GM12878 (cell line): ENCODE results near the gene ECEL1. TPM values are rescaled to one million over a fixed set of nuclear protein-coding genes. Genes with fewer than 3 reads are reported as not detected.

Experiments used
- ATAC-seq: fragments of 200-7000 bp; cut with Tn5 transposase; 3 replicates; pipeline ENCODE4 v1.9.1; 2020; ENCODE audit warnings: mild to moderate bottlenecking, moderate library complexity
- BruUV-seq: library from RNA; stranded (reverse); fragments of 400-500 nt; replicated peaks from 2 replicates; lab custom pipeline; 2021; lab: Mats Ljungman, UMichigan
- CTCF ChIA-PET: fragments of 300-600 bp; sonication (Branson Sonifier 250); formaldehyde crosslinking; extraction: SDS; loops from one replicate; lab custom pipeline; 2021; ENCODE audit warnings: inconsistent platforms; lab: Yijun Ruan, JAX
- POLR2A ChIA-PET: fragments of 350-600 bp; formaldehyde crosslinking; extraction: SDS; loops from one replicate; lab custom pipeline; 2021; ENCODE audit warnings: inconsistent platforms; lab: Charles Lee
- RAD21 ChIA-PET: fragments of 300-600 bp; sonication (Branson Sonifier 250); formaldehyde crosslinking; loops from one replicate; lab custom pipeline; 2023; ENCODE audit warnings: antibody characterized with exemption; ENCODE audit not compliant: unreplicated experiment; lab: Charles Lee
- SMC1A ChIA-PET: fragments of 300-600 bp; sonication (Branson Sonifier 250); formaldehyde crosslinking; loops from one replicate; lab custom pipeline; 2023; ENCODE audit not compliant: unreplicated experiment, uncharacterized antibody; lab: Charles Lee
- DNase-seq: peaks from one replicate; pipeline ENCODE4 v3.0.0-alpha.2; 2011; ENCODE audit warnings: low read depth, low spot score
- FAIRE-seq: peaks from 3 replicates; lab custom pipeline; 2011; peaks lifted over from hg19 to GRCh38; lab: Jason Lieb, UNC
- H2AFZ ChIP-seq: 2 replicates; pipeline ENCODE4 v1.6.0; 2011; ENCODE audit warnings: low read depth, low read length, control low read depth; ENCODE audit not compliant: control insufficient read depth
- H3K27ac ChIP-seq: 2 replicates; pipeline ENCODE4 v1.5.1; 2011; ENCODE audit warnings: control low read depth; ENCODE audit not compliant: control insufficient read depth, insufficient read depth
- H3K27me3 ChIP-seq, 2 experiments: replicated peaks in 1 of 2; 2 replicates each; pipeline versions ENCODE4 v1.6.0 to v1.6.1; 2011; ENCODE audit warnings: low read length in 1 of 2; ENCODE audit not compliant: control insufficient read depth in 2 of 2, insufficient read depth in 2 of 2
- H3K36me3 ChIP-seq, 2 experiments: 2 replicates each; pipeline ENCODE4 v1.5.1; 2011; ENCODE audit warnings: low read length in 1 of 2; ENCODE audit not compliant: control insufficient read depth in 2 of 2, insufficient read depth in 2 of 2
- H3K4me1 ChIP-seq: 2 replicates; pipeline ENCODE4 v1.6.1; 2011; ENCODE audit warnings: mild to moderate bottlenecking, low read length, moderate library complexity, mixed read lengths; ENCODE audit not compliant: control insufficient read depth, insufficient read depth
- H3K4me2 ChIP-seq: 2 replicates; pipeline ENCODE4 v1.6.0; 2011; ENCODE audit warnings: control low read depth; ENCODE audit not compliant: control insufficient read depth, insufficient read depth
- H3K4me3 ChIP-seq: fragments of 200-600 bp; sonication (generic); 2 replicates; pipeline ENCODE4 v1.5.1; 2016
- H3K79me2 ChIP-seq: 2 replicates; pipeline ENCODE4 v1.6.0; 2011; ENCODE audit warnings: low read length; ENCODE audit not compliant: control insufficient read depth, insufficient read depth
- H3K9ac ChIP-seq: 2 replicates; pipeline ENCODE4 v1.8.0; 2011; ENCODE audit warnings: low read length, control low read depth, mixed read lengths; ENCODE audit not compliant: control insufficient read depth, insufficient read depth
- H3K9me3 ChIP-seq: replicated peaks from 3 replicates; pipeline ENCODE4 v1.5.1; 2011; ENCODE audit warnings: mild to moderate bottlenecking, low read length; ENCODE audit not compliant: control insufficient read depth, insufficient read depth
- H4K20me1 ChIP-seq: 2 replicates; pipeline ENCODE4 v1.6.0; 2011; ENCODE audit not compliant: control insufficient read depth, insufficient read depth
- BCL11A ChIP-seq: IDR thresholded peaks from 2 replicates; pipeline ENCODE4 v1.6.1; 2011; ENCODE audit warnings: low read depth, low read length
- CUX1 ChIP-seq: IDR thresholded peaks from 2 replicates; pipeline ENCODE4 v1.6.1; 2012; ENCODE audit warnings: improper control_type of control experiment, low read depth, low read length; ENCODE audit not compliant: insufficient replicate concordance
- DPF2 ChIP-seq: fragments of 450-650 bp; IDR thresholded peaks from 2 replicates; pipeline ENCODE4 v1.6.1; 2017; ENCODE audit warnings: mild to moderate bottlenecking
- HDAC6 ChIP-seq: fragments of 200-600 bp; sonication (generic); IDR thresholded peaks from one replicate; pipeline ENCODE4 v1.8.0; 2017; ENCODE audit warnings: antibody characterized with exemption; ENCODE audit not compliant: unreplicated experiment
- IKZF2 ChIP-seq, 2 experiments: fragments of 450-650 bp; IDR thresholded peaks; 2 replicates each; pipeline ENCODE4 v1.6.1; 2017; ENCODE audit warnings: mild to moderate bottlenecking in 2 of 2, moderate library complexity in 2 of 2
- MEF2B ChIP-seq: fragments of 450-650 bp; IDR thresholded peaks from 2 replicates; pipeline ENCODE4 v1.6.1; 2018; ENCODE audit warnings: mild to moderate bottlenecking, moderate library complexity; ENCODE audit not compliant: partially characterized antibody, poor library complexity, severe bottlenecking
- NR2F1 ChIP-seq: fragments of 450-650 bp; conservative IDR thresholded peaks from 2 replicates; pipeline ENCODE4 v1.6.1; 2017; ENCODE audit warnings: mild to moderate bottlenecking
- POLR2AphosphoS5 ChIP-seq: IDR thresholded peaks from 2 replicates; pipeline ENCODE4 v1.6.1; 2011; ENCODE audit warnings: mild to moderate bottlenecking, low read length, inconsistent platforms
- RAD21 ChIP-seq: IDR thresholded peaks from 2 replicates; pipeline ENCODE4 v1.6.1; 2011; ENCODE audit warnings: mild to moderate bottlenecking, low read depth, low read length, moderate library complexity; ENCODE audit not compliant: insufficient read depth
- SIN3A ChIP-seq: IDR thresholded peaks from 2 replicates; pipeline ENCODE4 v1.6.1; 2012; ENCODE audit warnings: low read depth, low read length, improper control_type of control experiment
- SUZ12 ChIP-seq: fragments of 200-600 bp; sonication (generic); IDR thresholded peaks from one replicate; pipeline ENCODE4 v1.6.1; 2018; ENCODE audit warnings: antibody characterized with exemption, mild to moderate bottlenecking; ENCODE audit not compliant: unreplicated experiment
- ZNF274 ChIP-seq: IDR thresholded peaks from one replicate; pipeline ENCODE4 v1.8.0; 2011; ENCODE audit not compliant: insufficient read length, insufficient read depth
- ZNF622 ChIP-seq: fragments of 450-650 bp; IDR thresholded peaks from 2 replicates; pipeline ENCODE4 v1.6.1; 2017; ENCODE audit warnings: mild to moderate bottlenecking, inconsistent platforms
- WGBS: methylation state at CpG from one replicate; pipeline ENCODE4 v1.1.6; 2016; ENCODE audit warnings: low lambda C conversion rate; ENCODE audit not compliant: insufficient replicate concordance, insufficient coverage; ENCODE audit errors: missing lambda C conversion rate; 5-methylcytosine and 5-hydroxymethylcytosine counted together
- in situ Hi-C: fragments of 300-500 bp; cut with MboI; formaldehyde crosslinking; loops from 9 replicates; pipeline ENCODE4 v1.14.3; 2018; ENCODE audit warnings: mixed read lengths
- intact Hi-C: fragments of 100-400 bp; cut with micrococcal nuclease; formaldehyde crosslinking; loops from one replicate; pipeline ENCODE4 v1.14.2; 2022; ENCODE audit not compliant: unreplicated experiment
- polyA plus RNA-seq, 11 experiments: library from polyadenylated mRNA; depleted of rRNA in 4 of 11; unstranded in 6 of 11; stranded (reverse) in 5 of 11; fragments of >200 nt; fragmentation: Nextera tagmentation in 4 of 11; fragmentation: Illumina TruSeq in 1 of 11; extraction: Ambion mirVana in 4 of 11; extraction: Trizol in 1 of 11; gene quantifications; 1 replicate in 1 of 11; 2 replicates in 10 of 11; pipeline versions ENCODE4 v1.2.1 to v1.2.3, GENCODE V29; 2011 to 2016; ENCODE audit warnings: inconsistent platforms in 2 of 11, missing spikeins in 2 of 11, low read depth in 1 of 11
- total RNA-seq, 4 experiments: library from RNA; depleted of rRNA in 3 of 4; stranded (reverse); fragments of >200 nt in 3 of 4; fragmentation: Illumina TruSeq in 1 of 4; extraction: Trizol in 1 of 4; gene quantifications; 2 replicates each; pipeline versions ENCODE4 v1.2.1 to v1.2.3, GENCODE V29; 2013 to 2021
- TF ChIP-seq, protein P1 (sequence below): IDR thresholded peaks from 2 replicates; pipeline ENCODE4 v1.6.1; 2012; ENCODE audit warnings: low read length, inconsistent platforms

The ECEL1 gene
- total and polyA plus RNA-seq, 10 of the 15 experiments (the other 5 are each of a cell fraction or from before 2014, with no cell fraction given) = not detected

GRCh38 chr2:232525791-232526371 is 38.2 kb upstream of the ECEL1 start, which contains the start of gene CHRND:
Gene CHRND (plus strand): TSS chr2:232526160. CDS start chr2:232526216, 56 bp downstream.
- POLR2A ChIA-PET = no interaction called here
- Histone ChIP-seq H3K9me3 (no peaks in the 10 kb centered on the region), H3K27me3 (peaks cover 3 to 6% of the 10 kb centered on the region in 2 experiments; a peak in 3 of 4 replicates), H3K9ac (no peak within 1 kb of the TSS), H3K36me3 (no peaks in the 10 kb centered on the region), H3K4me3 (no peak within 1 kb of the TSS), H3K4me2 (no peak within 1 kb of the TSS), H3K27ac (no peak within 1 kb of the TSS), H3K79me2 (no peaks in the 10 kb centered on the region), H4K20me1 (no peaks in the 10 kb centered on the region), H2AFZ (no peak within 1 kb of the TSS), H3K4me1 (no peaks in the 10 kb centered on the region)
- WGBS = 15% methylated on average over 12 of the region's 18 CpGs
- CTCF ChIA-PET = no interaction called here
- no peak for FAIRE-seq
- TF ChIP-seq POLR2AphosphoS5 (no peak), MEF2B (no peak), ZNF622 (no peak), RAD21 (no peak), ZNF274 (no peak), BCL11A (no peak), SUZ12 (no peak), DPF2 (no peak), NR2F1 (no peak), IKZF2 (IDR thresholded peaks at IDR 0.05) (no peak), SIN3A (no peak), HDAC6 (no peak), CUX1 (no peak)
- TF ChIP-seq, protein P1, sequence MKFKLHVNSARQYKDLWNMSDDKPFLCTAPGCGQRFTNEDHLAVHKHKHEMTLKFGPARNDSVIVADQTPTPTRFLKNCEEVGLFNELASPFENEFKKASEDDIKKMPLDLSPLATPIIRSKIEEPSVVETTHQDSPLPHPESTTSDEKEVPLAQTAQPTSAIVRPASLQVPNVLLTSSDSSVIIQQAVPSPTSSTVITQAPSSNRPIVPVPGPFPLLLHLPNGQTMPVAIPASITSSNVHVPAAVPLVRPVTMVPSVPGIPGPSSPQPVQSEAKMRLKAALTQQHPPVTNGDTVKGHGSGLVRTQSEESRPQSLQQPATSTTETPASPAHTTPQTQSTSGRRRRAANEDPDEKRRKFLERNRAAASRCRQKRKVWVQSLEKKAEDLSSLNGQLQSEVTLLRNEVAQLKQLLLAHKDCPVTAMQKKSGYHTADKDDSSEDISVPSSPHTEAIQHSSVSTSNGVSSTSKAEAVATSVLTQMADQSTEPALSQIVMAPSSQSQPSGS = no peak
- intact Hi-C loops (no loop called here), in situ Hi-C loops (no loop called here)
- SMC1A ChIA-PET = no interaction called here
- RAD21 ChIA-PET = no interaction called here
- ATAC-seq = no peak
- no peak for DNase-seq
- BruUV-seq = no TSS peak
